MM.1S (cell line): ENCODE measurements around the gene HCST.

ENCODE experiments used
- CTCF ChIP-seq: fragments of 300-600 bp; sonication (generic); IDR thresholded peaks from 2 replicates; pipeline ENCODE4 v1.5.1; 2016; ENCODE audit warnings: antibody characterized with exemption, low read length, mixed read lengths
- EZH2 ChIP-seq: fragments of 300-600 bp; sonication (generic); optimal IDR thresholded peaks from 2 replicates; pipeline ENCODE3; 2017; ENCODE audit warnings: low read depth, mild to moderate bottlenecking, antibody characterized with exemption, low read length, mixed read lengths
- EZH2phosphoT487 ChIP-seq: fragments of 300-600 bp; sonication (generic); IDR thresholded peaks from 2 replicates; pipeline ENCODE4 v1.6.1; 2018; ENCODE audit warnings: antibody characterized with exemption, low read length

GRCh38 chr19:35895911-35896642 is 6.3 kb upstream of the HCST start:
- no peak for TF ChIP-seq CTCF
- TF ChIP-seq EZH2: no peak
- TF ChIP-seq EZH2phosphoT487: no peak
